ENCODE data around the gene SLIT3.

SLIT3 gene

GRCh38 chr5:169300468-169301385, at the start of gene SLIT3:
Gene SLIT3 (minus strand): TSS chr5:169301139. CDS start chr5:169300709, 430 bp downstream.
- DNase-seq (ENCODE audit: extremely low read depth, insufficient read length): no peak
- Histone ChIP-seq H3K27me3 (replicated peaks; ENCODE audit: control insufficient read depth, insufficient read depth, low read length) (peaks cover 1% of the 10 kb centered on the region; the same call in 1 of the 2 replicates), H3K36me3 (ENCODE audit: control insufficient read depth, insufficient read depth, low read length) (no peaks in the 10 kb centered on the region), H3K4me3 (replicated peaks; ENCODE audit: low read depth, low read length) (no peak within 1 kb of the TSS)
- no peak for TF ChIP-seq CTCF (IDR thresholded peaks at IDR 0.05; ENCODE audit: insufficient read depth, low read length, poor library complexity, severe bottlenecking)

DNA sequence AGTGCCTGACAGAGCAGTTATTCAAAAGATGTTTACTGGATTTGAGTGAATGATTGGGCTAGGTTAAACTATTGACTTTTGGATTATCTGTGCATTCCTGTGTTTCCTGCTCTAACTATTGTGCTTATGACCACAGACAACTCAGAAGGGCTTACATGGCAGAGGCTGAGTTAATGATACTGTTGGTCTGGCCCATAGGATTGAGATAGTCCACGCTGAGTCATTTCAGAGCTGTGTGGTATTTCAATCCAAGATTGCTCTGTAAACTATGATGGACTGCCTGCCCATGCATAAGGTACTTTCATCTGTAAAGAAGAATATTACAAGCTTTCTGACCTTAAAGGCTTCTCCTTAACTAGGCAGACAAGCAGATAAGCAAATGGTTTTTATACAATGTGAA, 49.1 kb upstream of the SLIT3 start:
- no peak overlapping the region for H3K4me3 ChIP-seq (replicated peaks; ENCODE audit: low read depth, low read length)
- no peaks in the 10 kb centered on the region; the same call in none of the 2 replicates for H3K27me3 ChIP-seq (replicated peaks; ENCODE audit: control insufficient read depth, insufficient read depth, low read length)
- no peak for DNase-seq (ENCODE audit: extremely low read depth, insufficient read length)
- no peaks in the 10 kb centered on the region for H3K36me3 ChIP-seq (ENCODE audit: control insufficient read depth, insufficient read depth, low read length)
- no peak for TF ChIP-seq CTCF (IDR thresholded peaks at IDR 0.05; ENCODE audit: insufficient read depth, low read length, poor library complexity, severe bottlenecking)

GRCh38 chr5:169347786-169348185, 46.8 kb upstream of the SLIT3 start:
- TF ChIP-seq CTCF (IDR thresholded peaks at IDR 0.05; ENCODE audit: insufficient read depth, low read length, poor library complexity, severe bottlenecking): no peak
- H3K36me3 ChIP-seq (ENCODE audit: control insufficient read depth, insufficient read depth, low read length): no peaks in the 10 kb centered on the region
- no peak for DNase-seq (ENCODE audit: extremely low read depth, insufficient read length)
- H3K4me3 ChIP-seq (replicated peaks; ENCODE audit: low read depth, low read length): no peak overlapping the region
- H3K27me3 ChIP-seq (replicated peaks; ENCODE audit: control insufficient read depth, insufficient read depth, low read length): no peaks in the 10 kb centered on the region; the same call in none of the 2 replicates

DNA sequence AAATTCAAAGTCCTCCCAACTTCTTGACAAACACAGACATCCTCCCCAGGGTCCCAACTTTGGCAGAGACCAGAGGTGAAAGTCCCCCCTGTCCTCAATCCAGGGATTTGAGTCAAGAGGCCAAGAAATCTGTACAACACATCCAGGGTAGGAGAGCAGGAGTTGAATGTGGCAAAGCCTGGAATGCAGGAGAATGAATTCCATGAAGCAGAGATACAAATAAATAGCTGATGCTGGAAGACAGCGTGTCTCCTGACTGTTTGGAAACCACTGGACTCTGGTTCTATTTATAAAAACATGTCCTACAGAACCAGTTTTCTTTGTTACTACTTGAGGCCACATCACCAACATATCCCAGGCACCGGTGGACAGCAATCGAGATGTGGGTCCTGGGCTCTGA, 43.7 kb upstream of the SLIT3 start:
- no peak overlapping the region for H3K4me3 ChIP-seq (replicated peaks; ENCODE audit: low read depth, low read length)
- no peak for TF ChIP-seq CTCF (IDR thresholded peaks at IDR 0.05; ENCODE audit: insufficient read depth, low read length, poor library complexity, severe bottlenecking)
- H3K36me3 ChIP-seq (ENCODE audit: control insufficient read depth, insufficient read depth, low read length): no peaks in the 10 kb centered on the region
- no peak for DNase-seq (ENCODE audit: extremely low read depth, insufficient read length)
- H3K27me3 ChIP-seq (replicated peaks; ENCODE audit: control insufficient read depth, insufficient read depth, low read length): no peaks in the 10 kb centered on the region; the same call in 1 of the 2 replicates

GRCh38 chr5:169343766-169344165, 42.8 kb upstream of the SLIT3 start:
- no peak for TF ChIP-seq CTCF (IDR thresholded peaks at IDR 0.05; ENCODE audit: insufficient read depth, low read length, poor library complexity, severe bottlenecking)
- DNase-seq (ENCODE audit: extremely low read depth, insufficient read length): no peak
- Histone ChIP-seq H3K27me3 (replicated peaks; ENCODE audit: control insufficient read depth, insufficient read depth, low read length) (no peaks in the 10 kb centered on the region; the same call in 1 of the 2 replicates), H3K4me3 (replicated peaks; ENCODE audit: low read depth, low read length) (no peak overlapping the region), H3K36me3 (ENCODE audit: control insufficient read depth, insufficient read depth, low read length) (no peaks in the 10 kb centered on the region)

Data from GM06990 (cell line).